ENCODE measurements around the gene EYS. TPM values are rescaled to one million over a fixed set of nuclear protein-coding genes. Genes with fewer than 3 reads are reported as not detected.

The EYS gene
- total RNA-seq, 1 experiment from 2014 or later = not detected

DNA sequence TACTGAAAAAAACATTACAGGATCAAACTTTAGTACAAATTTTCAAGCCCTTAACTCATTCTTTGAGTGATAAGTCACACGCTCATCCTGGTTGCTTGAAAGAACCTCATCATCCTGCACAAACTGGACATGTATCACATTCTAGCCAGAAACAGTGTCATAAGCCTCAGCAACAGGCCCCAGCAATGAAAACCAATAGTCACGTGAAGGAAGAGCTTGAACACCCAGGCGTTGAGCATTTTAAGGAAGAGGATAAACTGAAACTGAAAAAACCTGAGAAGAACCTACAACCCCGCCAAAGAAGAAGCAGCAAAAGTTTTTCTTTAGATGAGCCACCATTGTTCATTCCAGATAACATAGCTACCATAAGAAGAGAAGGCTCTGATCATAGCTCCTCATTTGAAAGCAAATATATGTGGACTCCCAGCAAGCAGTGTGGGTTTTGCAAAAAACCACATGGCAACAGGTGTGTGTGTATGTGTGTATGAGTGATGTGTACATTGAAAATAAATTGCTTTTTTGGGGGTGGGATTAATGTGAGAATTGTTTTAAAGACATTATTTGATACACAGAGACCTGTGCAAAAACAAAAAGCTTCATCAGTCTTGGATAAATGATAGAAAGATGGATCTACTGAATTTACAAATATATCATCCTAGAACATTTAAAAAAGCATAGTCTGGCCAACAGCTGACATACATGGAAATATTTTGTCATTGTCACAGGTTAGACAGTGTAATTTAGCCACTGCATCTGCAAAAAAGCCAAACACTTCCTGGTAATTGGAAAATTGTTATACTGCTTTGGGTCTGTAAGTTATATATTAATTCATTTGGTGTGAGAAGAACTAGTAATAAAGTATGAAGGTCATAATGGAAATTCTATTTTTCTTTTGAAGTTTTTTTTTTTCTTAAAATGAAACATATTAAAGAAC is 2021.3 kb downstream of the EYS start:
- Histone ChIP-seq H3K9me3 (no peaks in the 10 kb centered on the region), H3K36me3 (ENCODE audit: control insufficient read depth, insufficient read depth, low read length) (no peaks in the 10 kb centered on the region; the same call in 1 of the 2 replicates), H3K4me1 (no peaks in the 10 kb centered on the region), H3K4me3 (ENCODE audit: low read depth, low read length) (no peak overlapping the region), H3K27me3 (replicated peaks; ENCODE audit: control insufficient read depth, insufficient read depth, low read length) (no peaks in the 10 kb centered on the region)
- Mint-ChIP-seq H3K36me3 (ENCODE audit: insufficient read depth, unreplicated experiment) (peaks cover 44% of the 10 kb centered on the region), H3K4me3 (ENCODE audit: unreplicated experiment) (no peak overlapping the region), H3K9me3 (ENCODE audit: unreplicated experiment) (no peaks in the 10 kb centered on the region), H3K27ac (ENCODE audit: unreplicated experiment) (no peak overlapping the region), H3K27me3 (ENCODE audit: insufficient read depth, unreplicated experiment) (no peaks in the 10 kb centered on the region), H3K4me1 (ENCODE audit: low read depth, unreplicated experiment) (peaks cover 9% of the 10 kb centered on the region)
- DNase-seq = no peak
- BruUV-seq (replicated peaks) = no TSS peak
- intact Hi-C loops (cut with micrococcal nuclease; ENCODE audit: unreplicated experiment) = no loop called here
- TF ChIP-seq, protein P1, sequence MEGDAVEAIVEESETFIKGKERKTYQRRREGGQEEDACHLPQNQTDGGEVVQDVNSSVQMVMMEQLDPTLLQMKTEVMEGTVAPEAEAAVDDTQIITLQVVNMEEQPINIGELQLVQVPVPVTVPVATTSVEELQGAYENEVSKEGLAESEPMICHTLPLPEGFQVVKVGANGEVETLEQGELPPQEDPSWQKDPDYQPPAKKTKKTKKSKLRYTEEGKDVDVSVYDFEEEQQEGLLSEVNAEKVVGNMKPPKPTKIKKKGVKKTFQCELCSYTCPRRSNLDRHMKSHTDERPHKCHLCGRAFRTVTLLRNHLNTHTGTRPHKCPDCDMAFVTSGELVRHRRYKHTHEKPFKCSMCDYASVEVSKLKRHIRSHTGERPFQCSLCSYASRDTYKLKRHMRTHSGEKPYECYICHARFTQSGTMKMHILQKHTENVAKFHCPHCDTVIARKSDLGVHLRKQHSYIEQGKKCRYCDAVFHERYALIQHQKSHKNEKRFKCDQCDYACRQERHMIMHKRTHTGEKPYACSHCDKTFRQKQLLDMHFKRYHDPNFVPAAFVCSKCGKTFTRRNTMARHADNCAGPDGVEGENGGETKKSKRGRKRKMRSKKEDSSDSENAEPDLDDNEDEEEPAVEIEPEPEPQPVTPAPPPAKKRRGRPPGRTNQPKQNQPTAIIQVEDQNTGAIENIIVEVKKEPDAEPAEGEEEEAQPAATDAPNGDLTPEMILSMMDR (IDR thresholded peaks at IDR 0.05; ENCODE audit: insufficient read depth in 1 of 2, low read depth in 1 of 2, low read length in 1 of 2, severe bottlenecking in 1 of 2, unreplicated experiment in 1 of 2) = no peak
- ChIA-PET POLR2A (no interaction called here), CTCF (no interaction called here)

DNA sequence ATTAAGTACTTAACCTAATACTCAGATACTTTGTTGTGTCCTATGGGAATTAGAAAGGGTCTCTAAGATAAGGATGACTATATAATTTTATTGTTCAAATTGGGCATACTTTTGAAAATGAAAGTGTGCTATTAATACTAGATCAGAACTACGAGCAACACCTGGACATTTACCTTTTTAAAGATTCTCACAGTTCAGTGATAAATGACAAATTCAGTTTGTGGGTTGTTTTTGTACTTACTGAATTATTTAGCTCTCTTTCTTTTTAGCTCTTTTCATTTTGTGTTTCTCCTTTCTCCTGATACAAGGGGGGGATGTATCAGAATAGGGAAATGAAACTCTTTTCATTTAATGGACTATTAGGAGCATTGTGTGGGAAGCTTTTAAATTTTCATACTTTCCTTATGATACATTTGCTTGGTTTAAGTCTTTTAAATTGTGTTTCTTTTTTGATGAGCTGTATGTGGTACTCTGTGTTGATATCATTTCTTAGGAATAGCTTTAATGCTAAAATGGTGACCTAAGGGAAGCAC is 2023.9 kb downstream of the EYS start:
- TF ChIP-seq, protein P1 (IDR thresholded peaks at IDR 0.05; ENCODE audit: insufficient read depth in 1 of 2, low read depth in 1 of 2, low read length in 1 of 2, severe bottlenecking in 1 of 2, unreplicated experiment in 1 of 2) = no peak
- H3K27ac Mint-ChIP-seq (ENCODE audit: unreplicated experiment) = no peak overlapping the region
- peaks cover 10% of the 10 kb centered on the region for H3K4me1 Mint-ChIP-seq (ENCODE audit: low read depth, unreplicated experiment)
- H3K27me3 Mint-ChIP-seq (ENCODE audit: insufficient read depth, unreplicated experiment) = no peaks in the 10 kb centered on the region
- POLR2A ChIA-PET = no interaction called here
- H3K36me3 ChIP-seq (ENCODE audit: control insufficient read depth, insufficient read depth, low read length) = no peaks in the 10 kb centered on the region; the same call in 1 of the 2 replicates
- no peak overlapping the region for H3K4me3 Mint-ChIP-seq (ENCODE audit: unreplicated experiment)
- intact Hi-C loops (cut with micrococcal nuclease; ENCODE audit: unreplicated experiment) = no loop called here
- no peaks in the 10 kb centered on the region for H3K27me3 ChIP-seq (replicated peaks; ENCODE audit: control insufficient read depth, insufficient read depth, low read length)
- CTCF ChIA-PET = no interaction called here
- H3K4me1 ChIP-seq = no peaks in the 10 kb centered on the region
- no peak for DNase-seq
- no peak overlapping the region for H3K4me3 ChIP-seq (ENCODE audit: low read depth, low read length)
- BruUV-seq (replicated peaks) = no TSS peak
- H3K9me3 Mint-ChIP-seq (ENCODE audit: unreplicated experiment) = no peaks in the 10 kb centered on the region
- no peaks in the 10 kb centered on the region for H3K9me3 ChIP-seq
- H3K36me3 Mint-ChIP-seq (ENCODE audit: insufficient read depth, unreplicated experiment) = peaks cover 41% of the 10 kb centered on the region

DNA sequence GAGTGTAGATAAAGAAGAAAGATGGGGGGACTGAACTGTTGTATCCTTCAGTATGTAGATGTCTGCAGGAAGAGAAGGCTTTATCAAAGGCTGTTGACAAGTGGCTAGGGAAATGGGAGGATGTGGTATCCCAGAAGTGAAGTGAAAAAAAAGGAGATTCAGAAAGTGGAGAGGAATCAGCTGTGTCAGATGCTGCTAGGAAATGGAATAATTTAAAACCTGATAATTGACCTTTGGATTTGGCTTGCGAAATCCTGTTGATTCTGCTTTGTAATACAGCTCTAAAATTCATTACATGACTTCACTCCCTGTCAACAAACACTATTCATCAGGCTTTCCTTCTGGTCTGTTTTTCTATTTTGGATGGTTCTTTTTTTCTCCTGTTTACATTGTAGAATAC is 2029.7 kb downstream of the EYS start:
- Mint-ChIP-seq H3K36me3 (ENCODE audit: insufficient read depth, unreplicated experiment) (peaks cover 13% of the 10 kb centered on the region), H3K27me3 (ENCODE audit: insufficient read depth, unreplicated experiment) (no peaks in the 10 kb centered on the region), H3K4me3 (ENCODE audit: unreplicated experiment) (no peak overlapping the region), H3K27ac (ENCODE audit: unreplicated experiment) (no peak overlapping the region), H3K4me1 (ENCODE audit: low read depth, unreplicated experiment) (peaks cover 10% of the 10 kb centered on the region), H3K9me3 (ENCODE audit: unreplicated experiment) (no peaks in the 10 kb centered on the region)
- ChIA-PET CTCF (no interaction called here), POLR2A (no interaction called here)
- Histone ChIP-seq H3K36me3 (ENCODE audit: control insufficient read depth, insufficient read depth, low read length) (no peaks in the 10 kb centered on the region), H3K4me3 (ENCODE audit: low read depth, low read length) (no peak overlapping the region), H3K27me3 (replicated peaks; ENCODE audit: control insufficient read depth, insufficient read depth, low read length) (no peaks in the 10 kb centered on the region), H3K4me1 (peaks cover 15% of the 10 kb centered on the region; the same call in 1 of the 2 replicates), H3K9me3 (no peaks in the 10 kb centered on the region)
- TF ChIP-seq, protein P1 (IDR thresholded peaks at IDR 0.05; ENCODE audit: insufficient read depth in 1 of 2, low read depth in 1 of 2, low read length in 1 of 2, severe bottlenecking in 1 of 2, unreplicated experiment in 1 of 2) = no peak
- BruUV-seq (replicated peaks) = no TSS peak
- DNase-seq = peak in 1 of 2 experiments; percentile 7
- intact Hi-C loops (cut with micrococcal nuclease; ENCODE audit: unreplicated experiment) = no loop called here

Data from Caco-2 (cell line).